Endodermal cell (in vitro differentiated cells): ENCODE data around the gene ABCG1. TPM values are rescaled to one million over a fixed set of nuclear protein-coding genes. Genes with fewer than 3 reads are reported as not detected.

ENCODE experiments used
- DNase-seq: peaks from one replicate; pipeline ENCODE4 v3.0.0-alpha.2; 2017
- H3K27ac ChIP-seq: 2 replicates; pipeline ENCODE4 v1.5.1; 2013; ENCODE audit warnings: mild to moderate bottlenecking, low read depth, low read length, moderate library complexity
- H3K27me3 ChIP-seq: 2 replicates; pipeline ENCODE4 v1.6.1; 2013; ENCODE audit warnings: mild to moderate bottlenecking, low read length, moderate library complexity; ENCODE audit not compliant: insufficient read depth, control insufficient read depth, poor library complexity, severe bottlenecking
- H3K36me3 ChIP-seq: 2 replicates; pipeline ENCODE4 v1.7.0; 2013; ENCODE audit warnings: mild to moderate bottlenecking, low read length, moderate library complexity; ENCODE audit not compliant: control insufficient read depth, insufficient read depth
- H3K4me1 ChIP-seq: one replicate; pipeline ENCODE4 v1.7.0; 2013; ENCODE audit warnings: low read length; ENCODE audit not compliant: control insufficient read depth, insufficient read depth
- H3K4me3 ChIP-seq: 2 replicates; pipeline ENCODE4 v1.5.1; 2013; ENCODE audit warnings: mild to moderate bottlenecking, low read length, moderate library complexity
- H3K9ac ChIP-seq: 2 replicates; pipeline ENCODE4 v1.6.1; 2013; ENCODE audit warnings: mild to moderate bottlenecking, low read length, moderate library complexity; ENCODE audit not compliant: poor library complexity, severe bottlenecking; ENCODE audit errors: extremely low read depth
- H3K9me3 ChIP-seq: 2 replicates; pipeline ENCODE4 v1.6.1; 2013; ENCODE audit warnings: mild to moderate bottlenecking, low read length, moderate library complexity; ENCODE audit not compliant: control insufficient read depth
- H3K27ac Mint-ChIP-seq: 2 replicates; pipeline ENCODE4 v1.8.0; 2020; ENCODE audit warnings: mixed read lengths
- H3K27me3 Mint-ChIP-seq: 2 replicates; pipeline ENCODE4 v1.8.0; 2021; ENCODE audit warnings: mild to moderate bottlenecking, mixed read lengths; ENCODE audit not compliant: insufficient read depth
- H3K36me3 Mint-ChIP-seq: 2 replicates; pipeline ENCODE4 v1.8.0; 2020; ENCODE audit warnings: low read depth, mixed read lengths
- H3K4me1 Mint-ChIP-seq: 2 replicates; pipeline ENCODE4 v1.8.0; 2020; ENCODE audit warnings: mixed read lengths
- H3K4me3 Mint-ChIP-seq: 2 replicates; pipeline ENCODE4 v1.8.0; 2020; ENCODE audit warnings: mild to moderate bottlenecking, moderate library complexity, mixed read lengths
- H3K9me3 Mint-ChIP-seq: 2 replicates; pipeline ENCODE4 v1.8.0; 2020; ENCODE audit warnings: mild to moderate bottlenecking, mixed read lengths
- CTCF ChIP-seq: fragments of 200-600 bp; sonication (generic); conservative IDR thresholded peaks from 2 replicates; pipeline ENCODE4 v1.5.0; 2021; ENCODE audit warnings: antibody characterized with exemption, mild to moderate bottlenecking
- WGBS, 2 experiments: methylation state at CpG; one replicate each; pipeline versions ENCODE4 v1.1.5 to v1.1.7; 2013; ENCODE audit warnings: missing lambda C conversion rate in 2 of 2, mixed read lengths in 1 of 2; ENCODE audit not compliant: insufficient coverage in 1 of 2, insufficient read length in 1 of 2; 5-methylcytosine and 5-hydroxymethylcytosine counted together
- total RNA-seq, 2 donors: library from RNA; stranded (reverse); fragmentation: NEBNext Ultra II Directional in 1 of 2; extraction: Animal tissue kit (Norgen Biotek cat#: 25700) in 1 of 2; gene quantifications; 2 replicates in 1 of 2; 3 replicates in 1 of 2; pipeline ENCODE4 v1.2.1, GENCODE V29; 2021

ABCG1 gene
- total RNA-seq, 2 donors from 2014 or later, result 1.6 to 5.4 TPM

GRCh38 chr21:42257091-42257765 lies 38.3 kb downstream of the ABCG1 start:
- DNase-seq, result no peak
- WGBS, 2 experiments, result 88 to 89% methylated on average over 10 to 12 of the region's 12 CpGs
- H3K4me1 Mint-ChIP-seq, result peaks cover 32% of the 10 kb centered on the region

DNA sequence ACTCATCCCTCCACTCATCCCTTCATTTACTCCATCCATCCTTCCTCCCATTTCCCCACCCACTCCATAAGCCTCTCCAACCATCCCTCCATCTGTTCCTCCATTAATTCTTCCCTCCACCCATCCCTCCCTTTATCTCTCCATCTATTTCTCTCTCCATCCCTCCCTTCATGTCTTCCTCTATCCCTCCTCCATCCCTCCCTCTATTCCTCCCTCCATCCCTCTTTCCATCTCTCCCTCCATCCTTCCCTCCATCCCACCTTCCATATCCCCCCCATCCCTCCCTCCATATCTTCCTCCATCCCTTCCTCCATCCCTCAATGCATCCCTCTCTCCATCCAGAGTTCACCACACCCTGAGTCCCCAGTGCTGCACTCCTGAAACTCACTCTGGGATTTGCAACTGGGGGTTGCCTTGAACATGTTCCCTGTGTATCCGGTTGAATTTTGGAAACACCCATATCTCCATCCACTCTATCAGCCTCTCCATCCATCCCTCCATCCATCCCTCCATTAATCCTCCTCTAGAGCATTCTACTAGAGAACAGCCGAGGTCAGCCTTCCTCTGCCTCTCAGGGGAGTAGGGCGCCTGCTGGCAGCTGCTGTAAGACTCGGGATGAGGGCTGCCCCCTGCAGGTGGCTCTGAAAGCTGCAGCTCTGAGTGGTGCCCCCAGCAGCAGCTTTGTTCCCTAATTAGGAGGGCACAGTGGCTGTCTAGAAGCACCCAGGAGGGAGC lies 39.4 kb downstream of the ABCG1 start:
- DNase-seq, result peak; percentile 92
- H3K9me3 Mint-ChIP-seq, result no peaks in the 10 kb centered on the region
- H3K27me3 Mint-ChIP-seq, result peaks cover 10% of the 10 kb centered on the region
- no peak overlapping the region for H3K9ac ChIP-seq
- peaks cover 10% of the 10 kb centered on the region for H3K27me3 ChIP-seq
- peak; percentile 96 for TF ChIP-seq CTCF
- 26 to 31% methylated on average over 3 to 4 of the region's 4 CpGs for WGBS, 2 experiments
- no peak overlapping the region for H3K27ac Mint-ChIP-seq
- no peaks in the 10 kb centered on the region for H3K9me3 ChIP-seq
- no peaks in the 10 kb centered on the region for H3K36me3 Mint-ChIP-seq
- H3K4me1 Mint-ChIP-seq, result peaks cover 39% of the 10 kb centered on the region
- H3K4me3 Mint-ChIP-seq, result no peak overlapping the region
- no peaks in the 10 kb centered on the region for H3K36me3 ChIP-seq
- no peak overlapping the region for H3K4me3 ChIP-seq
- H3K27ac ChIP-seq, result no peak overlapping the region
- peaks cover 8% of the 10 kb centered on the region for H3K4me1 ChIP-seq

More at GRCh38 chr21:42257091-42257765, 38.3 kb downstream of the ABCG1 start:
- Mint-ChIP-seq H3K27me3 (peaks cover 20% of the 10 kb centered on the region), H3K4me3 (no peak overlapping the region), H3K27ac (no peak overlapping the region), H3K9me3 (no peaks in the 10 kb centered on the region), H3K36me3 (no peaks in the 10 kb centered on the region)
- Histone ChIP-seq H3K9me3 (no peaks in the 10 kb centered on the region), H3K4me3 (no peak overlapping the region), H3K4me1 (peaks cover 7% of the 10 kb centered on the region), H3K9ac (no peak overlapping the region), H3K36me3 (no peaks in the 10 kb centered on the region), H3K27ac (no peak overlapping the region), H3K27me3 (peaks cover 20% of the 10 kb centered on the region)
- no peak for TF ChIP-seq CTCF

GRCh38 chr21:42258885-42259407 lies 40.0 kb downstream of the ABCG1 start:
- H3K4me1 Mint-ChIP-seq, result peaks cover 44% of the 10 kb centered on the region
- H3K27me3 Mint-ChIP-seq, result peaks cover 5% of the 10 kb centered on the region
- Histone ChIP-seq H3K4me1 (peaks cover 10% of the 10 kb centered on the region), H3K9me3 (no peaks in the 10 kb centered on the region), H3K9ac (no peak overlapping the region), H3K27ac (no peak overlapping the region), H3K4me3 (no peak overlapping the region), H3K36me3 (no peaks in the 10 kb centered on the region), H3K27me3 (peaks cover 3% of the 10 kb centered on the region)
- H3K36me3 Mint-ChIP-seq, result no peaks in the 10 kb centered on the region
- no peaks in the 10 kb centered on the region for H3K9me3 Mint-ChIP-seq
- WGBS, 2 experiments, result 85 to 88% methylated on average over 6 to 9 of the region's 9 CpGs
- H3K4me3 Mint-ChIP-seq, result no peak overlapping the region
- peak; percentile 41 for TF ChIP-seq CTCF
- no peak overlapping the region for H3K27ac Mint-ChIP-seq
- no peak for DNase-seq
